NCI-H1436 treated with DMSO at 0.1 percent for 48 hours (cell line): ENCODE measurements around the gene MAN2B2.

Experiments used
- DNase-seq: peaks from one replicate; lab custom pipeline; 2025; lab: John Stamatoyannopoulos, UW

Gene MAN2B2

DNA sequence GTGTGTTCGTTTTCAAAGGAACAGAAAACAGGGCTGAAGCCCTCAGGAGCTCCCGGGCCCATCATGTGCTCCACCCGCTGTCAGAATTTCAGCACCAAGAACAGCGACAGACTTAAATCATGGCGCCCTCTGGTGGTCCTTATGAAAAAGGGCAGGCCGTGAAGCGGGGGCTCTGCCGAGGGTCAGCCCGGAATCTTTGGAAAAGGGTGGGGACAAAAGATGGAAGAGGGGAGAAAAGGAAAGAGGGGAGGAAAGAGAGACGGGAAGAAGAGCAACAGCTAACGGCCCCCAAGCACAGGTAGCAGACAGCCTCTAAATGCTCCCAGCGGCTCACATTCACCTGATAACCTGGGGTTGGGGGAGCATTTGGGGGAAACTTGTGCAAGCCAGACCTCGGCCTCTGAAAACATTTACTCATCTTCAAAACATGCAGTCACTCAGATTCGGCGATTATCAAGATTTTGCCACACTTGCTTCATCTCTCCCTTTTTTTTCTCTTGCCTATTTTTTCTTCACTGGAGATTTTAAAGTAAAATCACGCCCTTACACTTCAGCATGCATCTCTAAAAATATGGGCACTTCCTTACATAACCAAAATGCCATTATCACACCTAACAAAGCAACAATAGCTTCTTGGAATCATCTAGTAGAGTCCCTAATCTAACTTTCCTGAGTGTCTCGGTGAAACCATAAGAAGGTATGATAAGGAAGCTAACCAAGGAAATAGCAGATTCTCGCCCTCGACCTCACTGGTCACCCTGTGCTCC, 28.1 kb upstream of the MAN2B2 start:
- no peak for DNase-seq

DNA sequence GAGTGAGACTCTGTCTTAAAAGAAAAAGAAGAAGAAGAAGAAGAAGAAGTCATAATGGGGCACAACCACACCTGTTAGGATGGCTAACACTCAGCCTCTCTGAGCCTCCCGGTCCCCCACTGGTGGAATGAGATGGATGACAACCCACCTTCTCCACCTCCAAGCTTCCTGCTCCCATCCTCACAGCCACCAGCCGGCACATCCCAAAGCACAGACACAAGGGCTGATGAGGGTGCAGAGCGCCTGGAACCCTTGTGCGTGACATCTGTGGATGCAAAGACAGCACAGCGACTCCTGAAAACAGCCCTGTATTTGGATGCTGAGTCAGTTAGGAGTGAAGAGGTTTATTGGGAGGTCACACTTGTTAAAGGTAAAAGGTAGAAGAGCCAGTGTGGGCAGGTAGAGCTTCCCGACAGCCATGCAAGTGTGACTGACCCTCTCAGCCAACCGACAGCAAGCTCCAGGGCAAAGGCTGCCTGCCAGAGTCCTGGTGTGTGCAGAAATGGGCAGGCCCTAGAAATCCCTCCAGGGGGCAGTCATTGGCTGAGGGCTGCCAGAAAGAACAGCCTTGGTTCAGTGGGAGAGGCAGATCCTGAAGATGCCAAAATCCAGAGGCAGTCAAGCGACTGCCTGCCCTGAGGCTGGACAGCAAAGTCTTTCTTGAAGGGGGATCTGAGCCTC, 26.6 kb upstream of the MAN2B2 start:
- DNase-seq = no peak

DNA sequence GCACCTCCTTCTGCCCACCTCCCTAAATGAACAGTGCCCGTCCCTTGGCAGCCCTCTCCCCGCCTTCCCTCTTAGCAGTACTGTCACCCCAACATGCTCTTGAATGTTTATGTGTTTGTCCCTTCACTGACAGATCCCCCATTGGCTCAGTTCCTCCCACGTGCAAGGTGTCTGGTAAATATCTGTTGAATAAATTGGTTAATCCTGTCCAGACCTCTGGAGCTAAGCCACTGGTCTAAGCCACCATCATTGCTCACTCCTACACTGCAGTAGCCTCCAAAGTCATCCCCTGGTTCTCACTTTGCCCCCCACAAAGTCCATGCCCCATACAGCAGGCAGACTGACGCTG, 26.1 kb upstream of the MAN2B2 start:
- DNase-seq = no peak

DNA sequence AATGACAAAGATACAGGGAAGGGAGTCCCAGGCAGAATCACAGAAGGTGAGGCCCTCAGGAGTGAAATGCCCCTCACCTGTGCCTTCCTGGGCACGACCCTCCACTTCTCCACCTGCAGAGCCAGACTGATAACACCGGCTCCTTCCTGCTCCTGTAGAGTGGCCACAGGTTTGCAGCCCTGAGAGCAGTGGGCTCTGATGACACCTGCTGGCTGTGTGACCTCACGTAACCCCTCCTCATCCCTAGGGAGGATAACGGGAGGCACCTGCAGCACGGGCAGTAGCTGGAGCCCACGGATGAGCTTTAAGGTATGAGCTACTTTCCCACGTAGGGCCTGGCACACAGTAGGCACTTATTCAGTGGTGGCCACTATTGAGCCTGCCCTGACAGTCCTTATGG, 25.5 kb upstream of the MAN2B2 start:
- DNase-seq = no peak

DNA sequence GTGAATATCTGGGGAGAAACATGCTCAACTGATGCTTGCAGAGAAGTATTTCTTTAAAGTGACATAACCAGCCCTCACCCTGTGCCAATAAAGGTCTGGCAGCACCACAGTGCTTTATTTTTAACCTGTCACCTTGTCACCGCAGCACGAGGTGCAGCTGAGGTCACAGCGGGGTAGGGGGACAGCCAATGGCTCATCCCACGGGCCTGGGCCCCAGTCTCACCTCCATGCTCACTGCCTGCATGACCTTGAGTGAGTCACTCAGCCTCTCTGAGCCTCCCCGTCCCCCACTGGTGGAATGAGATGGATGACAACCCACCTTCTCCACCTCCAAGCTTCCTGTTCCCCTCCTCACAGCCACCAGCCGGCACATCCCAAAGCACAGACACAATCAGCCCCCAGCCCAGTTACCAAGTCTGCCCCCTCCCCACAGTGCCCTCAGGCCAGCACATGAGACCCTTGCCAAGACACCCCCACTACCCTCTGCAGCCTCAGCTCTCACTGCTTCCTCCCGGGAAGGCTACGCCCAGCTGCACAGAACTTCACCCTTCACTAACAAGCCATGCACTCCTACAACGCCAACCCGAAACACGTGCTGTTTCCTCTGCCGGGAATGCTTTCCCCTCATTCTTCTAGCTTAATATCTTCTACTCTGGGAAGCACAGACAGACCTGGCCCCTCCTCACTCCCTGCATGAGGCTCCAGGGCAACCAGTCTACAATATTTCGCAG, 24.9 kb upstream of the MAN2B2 start:
- DNase-seq = no peak

DNA sequence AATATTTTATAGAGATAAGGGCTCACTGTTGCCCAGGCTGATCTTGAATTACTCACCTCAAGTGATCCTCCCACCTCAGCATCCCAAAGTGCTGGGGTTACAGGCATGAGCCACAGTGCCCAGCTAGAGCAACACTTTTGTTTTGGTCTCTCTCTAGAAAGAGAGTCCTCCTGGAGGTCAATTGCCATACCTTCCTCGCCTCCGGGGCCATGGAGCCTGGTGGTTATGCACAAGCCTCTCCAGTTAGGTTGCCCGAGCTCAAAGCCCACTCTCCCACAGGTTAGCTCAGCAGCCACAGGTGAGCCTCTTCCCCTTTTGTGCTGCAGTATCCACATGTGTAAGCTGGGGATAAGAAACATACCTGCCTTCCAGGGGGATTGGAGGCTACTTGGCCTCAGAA, 24.2 kb upstream of the MAN2B2 start:
- no peak for DNase-seq

DNA sequence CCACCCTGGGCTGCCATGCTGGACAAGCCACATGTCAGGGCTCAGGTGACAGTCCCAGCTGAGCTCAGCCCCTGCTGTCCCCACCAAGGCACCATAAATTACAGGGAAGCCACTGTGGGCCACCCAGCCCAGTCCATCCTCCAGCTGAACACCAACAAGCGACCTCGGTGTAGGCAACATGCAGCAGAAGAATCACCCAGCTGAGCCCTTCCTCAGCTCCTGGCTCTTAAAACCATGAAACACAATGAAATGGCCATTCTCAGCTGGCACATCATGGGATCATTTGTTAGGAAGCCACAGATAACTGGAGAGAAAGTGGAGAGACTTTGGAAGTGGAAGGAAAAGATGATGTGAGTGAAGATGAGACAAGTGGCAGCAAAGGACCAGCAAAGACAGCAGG, 23.3 kb upstream of the MAN2B2 start:
- no peak for DNase-seq

DNA sequence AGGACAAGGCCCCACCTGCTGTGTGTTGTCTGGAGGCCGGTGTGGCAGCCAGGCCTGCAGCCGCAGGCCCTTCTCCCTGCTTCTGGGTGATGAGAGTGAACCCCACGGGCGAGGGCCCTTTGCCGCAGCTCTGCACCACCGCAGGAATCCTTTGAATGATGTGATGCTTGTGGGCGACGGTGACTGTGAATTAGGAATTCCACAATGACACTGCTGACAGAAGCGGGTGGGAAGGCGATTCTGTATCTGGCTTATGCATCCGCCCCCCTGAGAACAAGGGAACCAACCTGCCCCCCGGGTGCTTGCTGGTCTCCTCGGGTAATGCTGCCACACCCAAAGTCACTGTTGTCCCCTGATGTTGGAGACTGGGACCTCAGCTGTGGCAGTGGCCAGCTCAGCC, 19.5 kb upstream of the MAN2B2 start:
- DNase-seq = no peak

DNA sequence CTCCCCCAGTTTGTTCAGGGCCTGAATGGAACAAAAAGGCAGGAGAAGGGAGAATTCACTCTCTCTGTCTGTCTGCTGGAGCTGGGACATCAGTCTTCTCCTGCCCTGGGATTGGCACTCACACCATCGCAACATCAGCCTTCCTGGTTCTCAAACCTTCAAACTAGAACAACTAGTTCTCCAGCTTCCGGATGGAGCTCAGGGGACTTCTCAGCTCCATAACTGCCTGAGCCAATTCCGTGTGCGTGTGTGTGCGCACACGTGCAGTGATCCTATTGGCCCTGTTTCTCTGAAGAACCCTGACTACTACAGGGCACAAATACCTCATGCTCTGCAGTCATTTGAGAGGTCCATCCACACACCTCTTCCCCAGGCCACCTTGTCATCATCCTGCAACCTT, 18.7 kb upstream of the MAN2B2 start:
- DNase-seq = no peak

DNA sequence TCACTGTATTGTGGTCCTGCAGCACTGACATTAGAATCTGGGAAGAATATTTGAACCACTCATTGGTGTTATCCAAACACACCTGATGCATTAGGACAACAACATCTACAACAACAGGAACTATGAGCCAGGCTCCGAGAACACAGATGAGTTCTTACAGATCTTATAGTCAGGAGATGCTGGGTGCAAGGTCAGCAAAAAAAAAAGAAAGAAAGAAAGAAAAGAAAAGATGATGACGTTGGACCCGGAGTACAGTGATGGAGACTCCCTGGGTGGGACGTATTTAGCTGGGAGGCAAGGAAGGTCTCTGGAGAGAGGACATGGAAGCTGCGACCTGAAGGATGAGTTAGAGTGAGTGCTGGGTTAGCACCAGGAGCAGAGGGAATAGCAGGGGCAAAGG, 17.8 kb upstream of the MAN2B2 start:
- DNase-seq = no peak

DNA sequence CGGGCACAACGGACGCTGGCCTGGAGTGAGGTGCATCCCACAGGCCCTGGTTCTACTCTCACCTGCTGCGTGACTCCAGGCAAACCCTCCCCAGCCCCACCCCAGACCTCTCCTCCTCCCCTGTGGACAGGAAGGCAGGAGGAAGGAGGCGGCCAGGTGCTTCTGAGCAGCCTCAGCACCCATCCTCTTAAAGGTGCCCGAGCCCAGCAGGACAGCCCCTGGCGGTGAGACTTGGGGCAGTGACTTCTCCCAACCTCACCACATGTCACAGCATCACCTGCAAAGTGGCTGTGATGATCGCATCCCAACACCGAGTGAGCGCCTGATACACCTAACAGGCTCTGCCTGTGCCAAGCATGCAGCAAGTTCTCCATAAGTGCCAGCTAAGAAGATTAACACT, 17.1 kb upstream of the MAN2B2 start:
- DNase-seq = no peak

DNA sequence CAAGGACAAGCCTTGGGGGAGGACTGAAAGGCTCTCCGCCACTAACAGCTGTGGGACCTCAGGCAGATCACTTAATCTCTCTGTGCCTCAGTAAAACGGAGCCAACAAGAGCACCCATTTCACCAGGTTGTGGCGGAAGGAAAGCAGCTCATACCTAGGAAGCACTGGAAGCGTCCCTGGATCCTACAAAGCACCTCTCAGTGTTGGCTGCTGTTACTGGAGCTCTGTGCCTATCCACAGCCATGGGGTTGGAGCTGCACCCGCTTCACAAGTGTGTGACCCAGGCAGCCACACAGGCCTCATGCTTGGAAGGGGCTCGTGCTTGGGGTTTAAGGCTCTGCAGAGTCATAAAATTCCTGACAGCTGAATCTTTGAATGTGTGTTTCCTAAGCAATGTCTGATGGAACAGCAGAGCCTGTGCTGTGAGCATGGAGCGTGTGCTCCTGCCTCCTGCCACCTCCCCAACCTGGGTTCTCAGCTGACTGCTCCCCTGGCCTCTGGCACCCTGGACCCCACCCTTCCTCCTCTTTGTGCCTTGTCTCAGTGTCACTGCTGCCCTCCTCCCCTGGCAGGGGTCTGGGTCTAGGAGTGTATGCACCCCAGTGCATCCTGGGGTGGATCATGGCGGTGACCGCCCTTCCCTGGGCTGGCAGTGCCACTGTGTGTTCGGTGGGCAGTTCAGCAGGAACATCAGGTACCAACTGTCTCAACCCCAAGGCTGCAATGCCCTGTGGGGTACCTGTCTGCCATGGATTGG, 14.4 kb upstream of the MAN2B2 start:
- no peak for DNase-seq

DNA sequence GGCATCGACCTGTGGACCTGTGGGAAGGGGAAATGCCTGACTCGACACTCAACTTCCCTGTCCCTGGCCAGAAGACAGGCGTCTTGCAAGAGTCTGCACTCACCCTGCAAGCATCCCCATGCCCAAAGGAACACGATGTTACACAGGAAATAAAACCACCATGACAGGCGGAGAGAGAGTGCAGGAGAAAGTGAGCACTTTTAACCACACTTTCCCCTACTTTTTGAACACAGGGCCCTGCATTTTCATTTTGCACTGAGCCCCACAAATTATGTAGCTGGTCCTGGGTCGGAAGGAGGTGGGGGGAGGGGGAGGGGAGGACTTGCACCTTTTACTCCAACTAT, 13.8 kb upstream of the MAN2B2 start:
- DNase-seq = no peak

DNA sequence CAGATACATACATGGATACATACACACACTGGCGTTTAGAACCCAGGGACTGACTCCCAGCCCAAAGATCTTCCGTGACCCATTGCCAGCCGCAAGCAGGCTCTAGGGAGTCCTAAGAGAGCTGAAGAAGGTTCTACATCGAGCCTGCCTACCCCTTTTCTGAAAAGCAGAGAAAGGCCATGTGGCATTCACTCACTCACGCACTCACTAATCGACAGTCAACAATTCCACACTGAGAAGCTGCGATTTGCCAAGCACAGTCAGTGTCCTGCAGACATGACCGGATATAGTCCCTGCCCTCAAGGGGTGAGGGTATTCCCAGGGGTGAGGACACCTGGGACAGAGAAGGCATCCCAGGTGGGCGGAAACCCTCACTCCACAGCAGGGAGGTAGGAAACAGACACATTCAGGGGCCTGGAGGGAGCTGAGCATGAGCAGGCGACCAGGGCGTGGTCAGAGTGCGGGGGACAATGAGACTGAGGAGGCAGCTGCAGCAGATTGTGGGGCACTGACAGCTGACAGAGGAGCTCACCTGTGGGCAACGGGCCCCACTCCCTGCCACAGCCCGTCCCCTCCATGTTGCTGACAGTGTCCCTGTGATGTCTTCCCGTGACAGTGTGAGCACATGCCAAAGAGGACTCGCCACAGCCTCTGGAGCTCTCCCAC, 13.2 kb upstream of the MAN2B2 start:
- DNase-seq = no peak

DNA sequence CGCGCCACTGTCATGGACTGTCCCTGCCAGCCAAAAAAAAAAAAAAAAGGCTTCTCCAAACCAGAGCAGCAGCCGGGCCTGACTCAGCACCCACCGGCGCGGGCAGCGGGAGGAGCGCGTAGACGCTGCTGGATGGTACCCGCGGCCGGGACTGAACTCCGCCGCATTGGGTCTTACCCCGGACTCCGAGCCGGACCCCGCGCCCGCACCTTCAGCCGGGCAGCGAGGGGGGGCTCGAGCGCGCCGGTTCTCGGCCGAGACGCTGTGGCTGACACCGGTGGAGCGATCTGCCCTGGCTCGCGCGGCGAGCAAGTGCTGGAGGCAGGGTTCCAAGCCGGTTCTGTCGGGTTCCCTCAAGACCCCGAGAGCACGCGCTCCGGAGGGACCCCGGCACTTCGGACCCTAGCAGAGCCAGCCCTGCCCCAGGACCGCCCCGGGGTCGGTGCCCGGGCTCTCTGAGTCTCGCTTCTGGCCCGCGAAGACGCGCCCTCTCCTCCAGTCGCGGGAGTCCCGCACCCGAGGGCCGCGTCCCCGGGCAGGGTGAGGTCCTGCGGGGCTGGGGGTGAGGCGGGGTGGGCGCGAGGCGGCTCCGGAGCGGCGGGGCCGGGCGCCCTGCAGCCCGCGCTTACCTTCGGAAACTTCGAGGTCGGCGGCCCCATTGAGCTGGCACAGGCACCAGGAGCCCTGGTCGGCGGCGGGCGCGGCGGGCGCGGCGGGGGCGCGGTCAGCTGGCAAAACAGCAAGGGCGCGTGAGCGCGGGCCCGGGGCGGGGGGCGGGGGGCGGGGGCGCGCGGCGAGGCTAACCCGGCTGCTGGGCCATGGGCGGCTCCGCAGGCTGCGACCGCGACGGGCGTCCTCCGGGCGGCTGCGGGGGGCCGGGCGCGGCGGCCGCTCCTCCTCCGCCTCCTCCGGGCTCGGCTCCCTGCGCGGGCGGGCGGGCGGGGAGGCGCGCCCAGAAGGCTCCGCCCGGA, 11.8 kb upstream of the MAN2B2 start:
- DNase-seq = no peak

DNA sequence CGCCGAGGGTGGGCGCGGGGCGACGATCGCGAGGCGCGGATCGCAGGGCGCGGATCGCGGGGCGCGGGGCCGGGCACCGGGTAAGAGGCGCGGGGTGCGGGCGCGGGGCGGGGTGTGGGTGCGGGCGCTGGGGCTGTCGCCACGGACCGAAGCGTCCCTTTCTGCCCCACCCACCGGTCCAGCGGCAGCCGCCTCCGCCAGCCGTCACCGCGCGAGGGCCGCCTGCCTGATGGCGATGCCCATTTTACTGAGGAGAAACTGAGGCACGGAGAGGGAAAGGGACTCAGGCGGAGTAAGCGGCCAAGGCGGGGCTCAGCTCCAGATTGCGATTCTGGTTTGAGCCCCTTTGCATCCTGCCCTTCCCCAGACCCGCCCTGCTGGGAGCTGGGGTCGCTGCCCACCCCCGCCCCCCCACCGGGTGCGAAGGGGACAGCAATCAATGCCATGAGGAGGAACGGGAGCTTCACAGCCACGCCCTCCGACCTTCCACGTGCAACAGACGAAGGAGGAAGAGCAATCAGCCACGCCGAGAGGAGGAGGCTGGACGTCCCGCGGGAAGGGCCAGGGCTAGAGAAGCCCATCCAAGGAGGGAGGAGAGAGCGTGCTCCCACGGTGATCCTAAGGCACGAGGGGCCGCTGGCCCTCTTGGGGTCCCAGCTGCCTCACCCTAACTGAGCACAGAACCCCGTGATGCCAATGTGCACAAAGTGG, 10.9 kb upstream of the MAN2B2 start:
- DNase-seq = no peak

DNA sequence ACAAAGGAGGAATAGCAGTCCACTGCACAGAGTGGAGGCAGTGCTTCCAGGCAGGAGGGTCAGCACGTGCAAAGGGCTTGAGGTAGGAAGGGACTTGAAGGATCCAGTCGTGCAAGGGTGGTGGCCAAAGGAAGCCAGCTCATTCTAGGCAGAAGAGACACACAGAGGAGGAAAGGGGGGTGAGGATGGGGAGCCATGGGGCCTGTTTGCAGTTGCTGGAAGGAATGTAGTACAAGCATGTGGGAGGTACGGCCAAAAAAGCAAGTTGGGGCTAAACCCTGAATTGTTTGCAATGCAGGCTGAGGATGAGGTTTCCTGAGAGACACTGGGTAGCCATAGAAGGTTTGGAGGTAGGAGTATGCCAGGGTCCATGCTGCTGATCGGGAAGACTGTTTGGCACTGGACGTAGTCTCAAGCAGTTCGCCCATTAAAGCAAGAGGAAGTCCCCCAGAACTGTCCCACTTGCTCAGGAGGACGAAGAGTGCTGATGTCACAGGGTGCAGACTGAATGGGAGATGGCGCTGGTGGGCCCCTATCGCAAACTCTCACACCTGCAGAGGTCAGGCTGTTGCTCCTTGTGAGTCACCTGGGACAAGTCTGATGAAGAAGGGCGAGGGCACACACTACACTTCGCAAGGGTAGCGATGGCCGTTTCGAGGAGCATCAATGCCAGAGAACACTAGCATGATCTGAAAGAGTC, 9.1 kb upstream of the MAN2B2 start:
- DNase-seq = no peak

DNA sequence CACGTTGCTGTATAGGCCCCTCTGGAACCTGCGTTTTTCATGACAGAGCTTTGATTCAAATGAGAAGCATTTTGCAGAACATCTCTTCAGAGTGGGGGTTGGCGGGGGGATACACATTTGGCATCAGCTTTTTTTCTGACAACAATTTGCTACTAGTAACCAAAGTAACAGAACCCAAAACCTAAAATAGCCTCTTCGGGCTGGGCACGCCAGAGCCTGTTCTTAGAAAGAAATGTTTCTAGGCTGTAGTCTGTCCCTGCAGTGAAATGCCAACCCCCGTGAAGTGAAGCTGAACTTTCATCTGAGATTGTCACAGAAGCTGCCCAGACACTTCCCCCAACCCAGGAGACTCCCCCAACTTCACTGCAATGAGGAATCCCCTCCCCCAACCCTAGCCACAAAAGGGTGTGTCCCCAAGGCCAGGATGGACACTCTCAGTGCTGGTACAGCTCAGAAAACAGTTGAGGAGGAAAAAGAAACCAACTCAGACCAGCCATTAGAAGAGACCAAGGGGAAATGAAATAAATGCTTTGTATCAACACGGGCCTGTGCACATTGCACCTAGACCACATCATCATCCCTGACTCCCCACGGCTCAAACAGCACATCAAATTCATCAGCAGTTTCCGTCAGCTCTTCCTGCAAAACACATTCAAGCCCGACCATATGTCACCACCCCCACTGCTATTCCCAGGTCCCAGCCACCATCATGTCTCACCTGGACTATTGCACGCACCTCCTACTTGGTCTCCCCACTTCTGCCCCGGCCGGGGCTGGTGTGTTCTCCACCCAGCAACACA, 8.4 kb upstream of the MAN2B2 start:
- no peak for DNase-seq

DNA sequence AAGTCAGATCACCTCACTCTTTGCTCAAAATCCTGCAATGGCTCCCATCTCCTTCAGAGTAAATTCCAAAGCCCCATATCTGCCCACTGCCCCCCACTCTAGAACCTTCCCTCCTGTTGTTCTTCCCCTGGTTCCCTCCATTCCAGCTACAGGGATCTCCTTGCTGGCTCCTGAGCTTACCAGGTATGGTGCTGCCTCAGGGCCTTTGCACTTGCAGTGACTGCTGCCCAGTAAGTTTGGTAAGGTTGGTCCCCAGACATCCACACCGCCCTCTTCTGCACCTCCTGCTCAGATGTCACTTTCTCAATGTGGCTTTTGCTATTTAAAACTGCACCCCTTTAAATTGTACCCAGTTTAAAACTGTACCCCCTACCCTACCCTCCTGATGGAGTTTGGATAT, 7.8 kb upstream of the MAN2B2 start:
- no peak for DNase-seq
